Spleen (tissue), 7 donors: ENCODE results near the gene UACA.

Experiments used
- POLR2A ChIP-seq, 3 donors: fragments of 450-650 bp; IDR thresholded peaks; one replicate each; pipeline ENCODE4 v1.5.1; 2017; ENCODE audit warnings: antibody characterized with exemption in 3 of 3, mild to moderate bottlenecking in 1 of 3
- POLR2AphosphoS5 ChIP-seq, 3 donors: sonication (generic); formaldehyde crosslinking; IDR thresholded peaks; one replicate each; pipeline ENCODE4 v1.5.1; 2017; ENCODE audit warnings: antibody characterized with exemption in 3 of 3
- TF ChIP-seq, protein P1 (sequence below), 11 experiments: fragments of 200-600 bp in 7 of 11; fragments of 450-650 bp in 4 of 11; sonication (generic) in 4 of 11; IDR thresholded peaks in 8 of 11; conservative IDR thresholded peaks in 3 of 11; 1 replicate in 7 of 11; 2 replicates in 4 of 11; pipeline versions ENCODE4 v1.4.0 to v1.8.0; 2016 to 2021; ENCODE audit warnings: antibody characterized with exemption in 11 of 11, inconsistent platforms in 4 of 11, mild to moderate bottlenecking in 1 of 11
- donor health status: DM: no; HTN: no; CAD: no; lungs with moderate emphysema.
- donor health status: DM: no; HTN: no; CAD: no.
- donor health status: DM: no; HTN: no; CAD: no.

DNA sequence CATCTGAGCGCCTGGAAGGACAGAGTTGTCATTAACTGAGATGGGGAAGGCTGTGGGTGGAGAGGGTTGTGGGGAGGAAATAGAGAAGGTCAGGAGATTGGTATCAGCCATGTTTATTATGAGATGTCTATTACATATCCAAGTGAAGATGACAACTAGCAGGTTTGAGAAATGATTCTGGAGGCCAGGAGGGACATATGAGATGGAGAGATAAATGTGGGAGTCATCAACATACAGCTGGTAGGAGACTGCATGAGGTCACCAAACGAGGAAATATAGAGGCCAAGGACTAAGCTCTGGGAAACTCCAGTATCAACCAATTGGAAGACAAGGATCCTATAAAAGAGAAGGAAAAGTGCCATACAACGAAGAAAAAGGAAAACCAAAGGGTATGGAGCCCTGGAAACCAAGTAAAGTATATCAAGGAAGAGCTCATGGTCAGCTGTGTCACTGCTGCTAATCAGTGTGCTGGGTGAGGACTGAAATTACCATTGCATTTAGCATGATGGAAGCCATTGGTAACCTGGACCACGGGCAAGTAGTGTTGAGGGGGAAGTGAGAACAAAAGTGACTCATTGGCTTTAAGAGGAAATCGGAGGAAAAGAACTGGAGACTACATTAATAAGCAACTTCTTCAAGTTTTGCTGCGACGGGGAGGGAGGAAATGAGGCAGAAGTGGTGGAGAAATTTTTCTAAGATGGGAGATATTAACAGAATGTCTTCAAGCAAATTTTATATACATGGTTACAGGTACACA is 14.0 kb upstream of the UACA start:
- TF ChIP-seq POLR2A (IDR thresholded peaks at IDR 0.05) (no peak), POLR2AphosphoS5 (IDR thresholded peaks at IDR 0.05) (no peak)
- TF ChIP-seq, protein P1, sequence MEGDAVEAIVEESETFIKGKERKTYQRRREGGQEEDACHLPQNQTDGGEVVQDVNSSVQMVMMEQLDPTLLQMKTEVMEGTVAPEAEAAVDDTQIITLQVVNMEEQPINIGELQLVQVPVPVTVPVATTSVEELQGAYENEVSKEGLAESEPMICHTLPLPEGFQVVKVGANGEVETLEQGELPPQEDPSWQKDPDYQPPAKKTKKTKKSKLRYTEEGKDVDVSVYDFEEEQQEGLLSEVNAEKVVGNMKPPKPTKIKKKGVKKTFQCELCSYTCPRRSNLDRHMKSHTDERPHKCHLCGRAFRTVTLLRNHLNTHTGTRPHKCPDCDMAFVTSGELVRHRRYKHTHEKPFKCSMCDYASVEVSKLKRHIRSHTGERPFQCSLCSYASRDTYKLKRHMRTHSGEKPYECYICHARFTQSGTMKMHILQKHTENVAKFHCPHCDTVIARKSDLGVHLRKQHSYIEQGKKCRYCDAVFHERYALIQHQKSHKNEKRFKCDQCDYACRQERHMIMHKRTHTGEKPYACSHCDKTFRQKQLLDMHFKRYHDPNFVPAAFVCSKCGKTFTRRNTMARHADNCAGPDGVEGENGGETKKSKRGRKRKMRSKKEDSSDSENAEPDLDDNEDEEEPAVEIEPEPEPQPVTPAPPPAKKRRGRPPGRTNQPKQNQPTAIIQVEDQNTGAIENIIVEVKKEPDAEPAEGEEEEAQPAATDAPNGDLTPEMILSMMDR (IDR thresholded peaks at IDR 0.05 in 8 of 11, conservative IDR thresholded peaks at IDR 0.05 in 3 of 11) = no peak
